Right atrium auricular region (tissue), 2 donors: Measurements from ENCODE around the gene SMC1A. TPM values are rescaled to one million over a fixed set of nuclear protein-coding genes. Genes with fewer than 3 reads are reported as not detected.

Experiments used
- DNase-seq: peaks from one replicate; pipeline ENCODE4 v3.0.0-alpha.2; 2019; ENCODE audit warnings: low spot score
- H3K27ac ChIP-seq, 2 donors: fragments of 200-600 bp; sonication (generic); 1 replicate in 1 of 2; 2 replicates in 1 of 2; pipeline ENCODE4 v1.5.1; 2016 to 2019
- H3K27me3 ChIP-seq, 2 donors: fragments of 200-600 bp; sonication (generic); one replicate each; pipeline versions ENCODE4 v1.5.1 to v1.6.0; 2017 to 2019
- H3K36me3 ChIP-seq: fragments of 200-600 bp; sonication (generic); one replicate; pipeline ENCODE4 v1.5.1; 2016
- H3K4me1 ChIP-seq, 2 donors: fragments of 200-600 bp; sonication (generic); one replicate each; pipeline versions ENCODE4 v1.5.1 to v1.6.0; 2017 to 2019
- H3K4me3 ChIP-seq, 2 donors: fragments of 200-600 bp; sonication (generic); 1 replicate in 1 of 2; 2 replicates in 1 of 2; pipeline ENCODE4 v1.5.1; 2017 to 2019; ENCODE audit warnings: mild to moderate bottlenecking in 1 of 2, moderate library complexity in 1 of 2
- H3K9me3 ChIP-seq, 2 donors: fragments of 200-600 bp; sonication (generic); one replicate each; pipeline ENCODE4 v1.5.1; 2019
- total RNA-seq, 2 donors: library from RNA; depleted of rRNA; stranded (reverse); fragments of >200 nt; gene quantifications; one replicate each; pipeline ENCODE4 v1.1.0, GENCODE V29; 2016
- TF ChIP-seq, protein P1 (sequence below), 2 donors: fragments of 200-600 bp; sonication (generic); IDR thresholded peaks; one replicate each; pipeline ENCODE4 v1.5.1; 2019; ENCODE audit warnings: antibody characterized with exemption in 2 of 2

SMC1A gene
- total RNA-seq, 2 donors from 2014 or later = 19.4 to 27.9 TPM

DNA sequence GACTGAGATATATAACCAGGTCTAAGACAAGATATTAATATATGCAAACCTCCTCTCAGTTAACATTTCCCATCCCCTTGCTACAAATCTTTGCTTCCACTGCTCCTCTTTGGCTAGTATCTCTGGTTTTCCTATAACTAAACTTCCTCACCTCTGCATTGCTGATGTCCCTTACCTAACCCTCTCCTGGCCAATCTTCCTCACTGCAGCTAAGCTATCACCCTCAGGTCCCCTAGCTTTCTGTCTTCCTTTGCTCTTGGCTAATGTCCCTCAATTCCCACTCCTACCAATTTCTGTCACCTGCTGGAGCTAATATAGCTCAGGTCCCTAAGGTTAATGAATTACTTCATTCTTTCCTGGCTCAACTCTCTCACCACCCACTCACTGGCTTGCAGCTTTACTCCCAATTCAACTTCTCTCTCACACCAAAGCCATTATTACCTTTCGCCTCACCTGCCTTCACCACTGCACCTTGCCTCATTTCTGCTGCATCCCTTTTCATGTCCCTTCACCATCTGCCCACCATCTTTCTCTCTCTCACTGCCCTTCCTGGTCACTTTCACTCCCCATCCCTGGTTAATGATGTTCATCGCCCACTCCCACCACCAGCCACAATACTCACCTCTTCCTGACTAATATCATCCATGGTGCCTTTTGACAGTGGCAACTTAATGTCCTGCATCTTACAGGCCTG is 26.7 kb downstream of the SMC1A start:
- TF ChIP-seq, protein P1, sequence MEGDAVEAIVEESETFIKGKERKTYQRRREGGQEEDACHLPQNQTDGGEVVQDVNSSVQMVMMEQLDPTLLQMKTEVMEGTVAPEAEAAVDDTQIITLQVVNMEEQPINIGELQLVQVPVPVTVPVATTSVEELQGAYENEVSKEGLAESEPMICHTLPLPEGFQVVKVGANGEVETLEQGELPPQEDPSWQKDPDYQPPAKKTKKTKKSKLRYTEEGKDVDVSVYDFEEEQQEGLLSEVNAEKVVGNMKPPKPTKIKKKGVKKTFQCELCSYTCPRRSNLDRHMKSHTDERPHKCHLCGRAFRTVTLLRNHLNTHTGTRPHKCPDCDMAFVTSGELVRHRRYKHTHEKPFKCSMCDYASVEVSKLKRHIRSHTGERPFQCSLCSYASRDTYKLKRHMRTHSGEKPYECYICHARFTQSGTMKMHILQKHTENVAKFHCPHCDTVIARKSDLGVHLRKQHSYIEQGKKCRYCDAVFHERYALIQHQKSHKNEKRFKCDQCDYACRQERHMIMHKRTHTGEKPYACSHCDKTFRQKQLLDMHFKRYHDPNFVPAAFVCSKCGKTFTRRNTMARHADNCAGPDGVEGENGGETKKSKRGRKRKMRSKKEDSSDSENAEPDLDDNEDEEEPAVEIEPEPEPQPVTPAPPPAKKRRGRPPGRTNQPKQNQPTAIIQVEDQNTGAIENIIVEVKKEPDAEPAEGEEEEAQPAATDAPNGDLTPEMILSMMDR (IDR thresholded peaks at IDR 0.05) = no peak
- no peak for DNase-seq
- H3K4me1 ChIP-seq = no peaks in the 10 kb centered on the region
- H3K36me3 ChIP-seq = peaks cover 34% of the 10 kb centered on the region
- no peaks in the 10 kb centered on the region for H3K27me3 ChIP-seq
- no peaks in the 10 kb centered on the region for H3K9me3 ChIP-seq
- no peak overlapping the region for H3K4me3 ChIP-seq
- H3K27ac ChIP-seq = no peak overlapping the region

- no peak overlapping the region for H3K4me3 ChIP-seq
- no peak for DNase-seq
- H3K27ac ChIP-seq = no peak overlapping the region
- TF ChIP-seq, protein P1 (IDR thresholded peaks at IDR 0.05) = no peak
- H3K27me3 ChIP-seq = no peaks in the 10 kb centered on the region
- no peaks in the 10 kb centered on the region for H3K9me3 ChIP-seq
- H3K36me3 ChIP-seq = peaks cover 50% of the 10 kb centered on the region
- no peaks in the 10 kb centered on the region for H3K4me1 ChIP-seq
Observed at GRCh38 chrX:53383376-53384076, 38.9 kb downstream of the SMC1A start.

DNA sequence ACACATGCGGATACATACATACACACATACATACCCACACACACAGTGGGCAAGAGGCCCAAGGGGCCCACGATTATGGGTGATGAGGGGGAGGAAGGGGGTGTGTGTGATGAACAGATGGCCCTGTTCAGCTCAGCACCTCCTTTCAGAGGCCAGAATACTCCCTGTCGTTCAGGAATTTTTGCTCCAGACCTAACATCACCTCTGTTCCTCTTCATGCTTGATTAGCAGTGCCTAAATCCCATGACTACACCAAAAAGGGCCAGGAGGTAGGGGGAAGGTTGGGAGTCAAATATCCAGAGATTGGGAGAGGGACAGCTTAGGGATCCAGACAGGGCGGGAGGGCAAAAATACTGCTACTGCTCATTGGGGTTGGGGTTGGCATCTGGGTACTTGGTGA is 42.7 kb downstream of the SMC1A start:
- H3K27me3 ChIP-seq = no peaks in the 10 kb centered on the region
- no peak for DNase-seq
- TF ChIP-seq, protein P1 (IDR thresholded peaks at IDR 0.05) = no peak
- no peak overlapping the region for H3K27ac ChIP-seq
- H3K4me1 ChIP-seq = no peaks in the 10 kb centered on the region
- peaks cover 59% of the 10 kb centered on the region for H3K36me3 ChIP-seq
- no peaks in the 10 kb centered on the region for H3K9me3 ChIP-seq
- H3K4me3 ChIP-seq = no peak overlapping the region

DNA sequence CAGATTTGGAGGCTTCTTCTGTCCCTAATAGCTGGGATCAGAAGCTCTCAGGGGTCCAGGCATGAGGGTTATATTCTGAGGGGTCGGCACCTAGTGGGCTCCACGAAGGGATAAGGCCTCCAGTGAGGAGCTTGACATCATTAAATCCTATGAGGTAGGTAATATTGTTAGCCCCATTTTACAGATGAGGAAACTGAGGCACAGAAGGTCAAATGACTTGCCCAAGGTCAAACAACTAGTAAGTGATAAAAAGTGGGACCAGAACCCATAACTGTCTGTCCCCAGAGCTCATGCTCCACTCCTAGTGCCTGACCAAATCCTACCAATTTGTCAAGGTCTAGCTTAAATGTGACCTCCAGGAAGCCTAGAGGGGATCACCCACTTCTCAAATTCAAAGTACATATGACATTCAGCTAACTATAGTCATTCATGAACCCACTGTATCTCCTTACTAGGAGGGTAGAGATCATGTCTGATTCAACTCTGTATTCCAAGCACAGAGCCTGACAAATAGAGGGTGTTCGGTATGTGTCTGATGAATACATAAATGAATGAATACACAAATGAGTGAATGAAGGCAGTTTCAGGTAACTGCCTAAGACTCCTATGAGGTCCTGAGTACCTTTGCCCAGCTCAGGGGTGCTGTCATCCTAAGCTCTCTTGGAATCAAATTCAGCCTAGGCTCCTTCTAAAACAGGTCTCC is 43.3 kb downstream of the SMC1A start:
- no peak overlapping the region for H3K27ac ChIP-seq
- peaks cover 59% of the 10 kb centered on the region for H3K36me3 ChIP-seq
- DNase-seq = no peak
- TF ChIP-seq, protein P1 (IDR thresholded peaks at IDR 0.05) = no peak
- no peaks in the 10 kb centered on the region for H3K27me3 ChIP-seq
- H3K4me1 ChIP-seq = no peaks in the 10 kb centered on the region
- no peaks in the 10 kb centered on the region for H3K9me3 ChIP-seq
- H3K4me3 ChIP-seq = no peak overlapping the region

DNA sequence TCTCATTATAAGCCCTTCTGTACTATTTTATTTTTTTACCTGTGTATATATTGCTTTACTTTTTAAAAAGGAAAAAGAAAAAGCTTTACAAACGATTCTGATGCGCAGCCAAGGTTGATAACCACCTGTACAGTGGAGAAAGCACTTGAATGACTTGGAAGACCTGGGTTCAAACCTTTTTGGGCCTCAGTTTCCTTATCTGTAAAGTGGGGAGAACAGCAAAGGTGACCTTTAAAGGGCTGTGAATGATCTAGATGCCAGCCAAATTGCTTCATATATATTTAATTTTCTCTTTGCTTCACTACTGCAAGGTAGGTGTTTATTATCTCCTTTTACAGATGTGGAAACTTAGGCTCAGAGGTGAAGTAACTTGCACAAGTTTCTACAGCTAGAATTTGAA is 45.0 kb downstream of the SMC1A start:
- Histone ChIP-seq H3K9me3 (no peaks in the 10 kb centered on the region), H3K4me1 (no peaks in the 10 kb centered on the region), H3K36me3 (peaks cover 49% of the 10 kb centered on the region), H3K27me3 (no peaks in the 10 kb centered on the region), H3K4me3 (no peak overlapping the region), H3K27ac (no peak overlapping the region)
- DNase-seq = no peak
- TF ChIP-seq, protein P1 (IDR thresholded peaks at IDR 0.05) = no peak
